Brain microvascular endothelial cell (primary cell): ENCODE results near the gene ABHD3.
"Not testable (repeated sequence)": the region's sequence is repeated elsewhere in the genome, so short reads cannot be mapped to it uniquely, and the experiment has no call there.

ENCODE experiments used
- DNase-seq: peaks from one replicate; pipeline ENCODE4 v3.0.0-alpha.2; 2020
- H3K27ac ChIP-seq: fragments of 250-450 bp; sonication (Bioruptor Pico); 2 replicates; pipeline ENCODE4 v1.5.1; 2020; ENCODE audit warnings: mild to moderate bottlenecking, moderate library complexity
- H3K27me3 ChIP-seq: fragments of 250-450 bp; sonication (Bioruptor Pico); replicated peaks from 2 replicates; pipeline ENCODE4 v1.5.1; 2020; ENCODE audit warnings: mild to moderate bottlenecking
- H3K36me3 ChIP-seq: fragments of 250-450 bp; sonication (Bioruptor Pico); replicated peaks from 2 replicates; pipeline ENCODE4 v1.5.1; 2020; ENCODE audit warnings: mild to moderate bottlenecking
- H3K4me3 ChIP-seq: 2 replicates; pipeline ENCODE4 v1.5.1; 2011; ENCODE audit warnings: low read depth, mild to moderate bottlenecking, control low read depth, low read length, moderate library complexity
- CTCF ChIP-seq: IDR thresholded peaks from 2 replicates; pipeline ENCODE4 v1.5.1; 2011; ENCODE audit warnings: low read depth, mild to moderate bottlenecking, moderate library complexity, low read length, control low read depth, inconsistent platforms; ENCODE audit errors: missing control alignments
- in situ Hi-C: cut with HindIII; loops from 2 replicates; pipeline ENCODE4 v1.10.0; 2017; ENCODE audit warnings: low sequenced_read_pairs, low pct_ligation_motif_present

ABHD3 gene

DNA sequence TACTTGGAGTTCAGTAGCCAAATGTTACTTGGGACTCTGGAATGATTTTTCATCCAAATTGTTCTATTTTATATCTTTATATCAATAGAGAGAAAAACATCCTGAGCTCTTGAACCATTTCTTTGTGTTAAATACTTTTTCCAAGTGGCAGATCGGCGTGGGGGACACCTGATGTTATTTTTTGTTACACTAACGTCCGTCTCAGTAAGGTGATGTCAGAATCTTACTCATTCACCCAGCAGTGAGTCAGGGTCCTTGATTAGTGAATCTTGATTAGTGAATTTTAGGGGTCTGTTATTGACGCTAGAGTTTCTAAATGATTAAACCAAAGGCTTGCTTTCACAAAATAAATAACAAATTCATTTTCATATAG lies 37.7 kb upstream of the ABHD3 start:
- Histone ChIP-seq H3K36me3 (no peaks in the 10 kb centered on the region), H3K27me3 (no peaks in the 10 kb centered on the region), H3K4me3 (peak overlapping the region; percentile 86), H3K27ac (no peak overlapping the region)
- DNase-seq: no peak
- no peak for TF ChIP-seq CTCF
- in situ Hi-C loops: no loop called here

DNA sequence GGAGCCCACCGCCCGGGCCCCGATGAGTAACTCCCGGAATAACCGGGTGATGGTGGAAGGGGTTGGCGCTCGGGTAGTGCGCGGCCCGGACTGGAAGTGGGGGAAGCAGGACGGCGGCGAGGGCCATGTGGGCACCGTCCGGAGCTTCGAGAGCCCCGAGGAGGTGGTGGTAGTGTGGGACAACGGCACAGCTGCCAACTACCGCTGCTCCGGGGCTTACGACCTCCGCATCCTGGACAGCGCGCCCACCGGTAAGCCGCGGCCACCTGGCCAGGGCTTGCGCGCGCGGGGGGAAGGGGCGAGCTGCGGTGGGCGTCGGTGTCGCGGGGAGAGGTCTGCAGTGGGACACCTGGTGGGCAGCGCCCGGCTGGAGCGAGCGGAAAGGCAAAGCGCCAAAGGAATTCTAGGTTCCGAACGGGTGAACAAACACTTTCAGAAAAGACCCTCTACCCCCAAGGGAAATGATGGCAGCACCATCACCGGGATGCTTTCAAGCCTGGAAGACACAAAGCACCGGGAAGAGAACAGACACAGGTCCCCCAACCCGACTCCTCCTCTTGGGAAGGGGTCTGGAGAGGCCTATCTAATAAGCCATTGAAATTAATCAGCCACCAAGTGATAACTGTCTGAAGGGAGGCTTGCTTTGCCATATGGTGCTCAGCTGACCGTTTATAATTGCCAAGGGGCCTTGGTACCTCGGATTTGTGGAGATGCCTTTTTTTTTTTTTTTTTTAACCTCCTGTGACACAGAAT lies 37.2 kb upstream of the ABHD3 start:
- Histone ChIP-seq H3K36me3 (no peaks in the 10 kb centered on the region), H3K4me3 (peak overlapping the region; percentile 86), H3K27ac (peak overlapping the region; percentile 83), H3K27me3 (no peaks in the 10 kb centered on the region)
- no peak for TF ChIP-seq CTCF
- no peak for DNase-seq
- in situ Hi-C loops: no loop called here

- no peak for DNase-seq
- H3K4me3 ChIP-seq: peak overlapping the region; percentile 86
- no peaks in the 10 kb centered on the region for H3K27me3 ChIP-seq
- in situ Hi-C loops: no loop called here
- H3K36me3 ChIP-seq: no peaks in the 10 kb centered on the region
- TF ChIP-seq CTCF: no peak
- peak overlapping the region; percentile 83 for H3K27ac ChIP-seq
Measured at GRCh38 chr18:21741312-21741561, 36.7 kb upstream of the ABHD3 start.

- H3K4me3 ChIP-seq: peak within 1 kb of the TSS; percentile 86
- no peaks in the 10 kb centered on the region for H3K27me3 ChIP-seq
- H3K36me3 ChIP-seq: no peaks in the 10 kb centered on the region
- peak; percentile 96 for DNase-seq
- in situ Hi-C loops: no loop called here
- no peak for TF ChIP-seq CTCF
- peak within 1 kb of the TSS; percentile 83 for H3K27ac ChIP-seq
Measured at GRCh38 chr18:21740538-21741311, 36.2 kb upstream of the ABHD3 start, which contains the start of gene MIB1. TSS of gene MIB1 (plus strand) at chr18:21740792. CDS start at chr18:21741584, 792 bp downstream.

DNA sequence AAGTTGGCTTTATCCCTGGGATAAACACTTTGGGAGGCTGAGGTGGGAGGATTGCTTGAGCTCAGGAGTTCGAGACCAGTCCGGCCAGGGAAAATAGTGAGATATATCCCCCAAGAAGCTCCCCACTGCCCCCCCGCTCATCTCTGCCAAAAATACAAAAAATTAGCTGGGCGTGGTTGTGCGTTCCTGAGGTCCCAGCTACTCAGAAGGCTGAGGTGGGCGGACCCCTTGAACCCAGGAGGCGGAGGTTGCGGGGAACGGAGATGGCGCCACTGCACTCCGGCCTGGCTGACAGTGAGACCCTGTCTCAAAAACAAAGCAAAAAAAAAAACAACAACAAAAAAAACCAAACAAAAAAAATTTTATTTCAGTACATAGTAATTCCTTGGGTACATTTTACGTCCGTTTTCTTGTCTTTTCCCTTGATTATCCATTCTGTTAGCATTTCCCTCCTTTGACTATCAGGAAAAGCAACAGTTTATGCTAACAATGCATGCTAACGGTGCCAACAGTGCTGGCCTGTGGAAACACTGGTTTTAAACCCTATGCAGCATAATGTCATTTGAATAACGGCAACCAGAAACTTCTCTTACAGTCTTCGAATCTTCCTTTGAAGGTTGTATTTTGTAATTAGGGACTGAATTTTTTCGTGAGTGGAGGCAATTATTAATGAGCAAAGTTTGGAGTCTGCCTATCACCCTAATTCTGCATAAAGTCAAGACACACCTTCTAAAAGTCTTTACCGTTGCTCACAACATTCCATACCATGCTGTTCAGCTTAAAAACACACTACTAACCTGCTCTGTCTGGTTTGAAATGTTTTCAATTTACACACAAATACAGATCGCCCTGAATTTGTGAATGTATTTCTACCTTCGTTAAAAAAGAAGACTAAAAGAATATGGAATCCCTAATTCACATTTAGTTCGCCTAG lies 35.3 kb upstream of the ABHD3 start:
- H3K27me3 ChIP-seq: no peaks in the 10 kb centered on the region
- H3K27ac ChIP-seq: peak overlapping the region; percentile 83
- H3K4me3 ChIP-seq: peak overlapping the region; percentile 36
- no peak for TF ChIP-seq CTCF
- no peaks in the 10 kb centered on the region for H3K36me3 ChIP-seq
- DNase-seq: no peak
- in situ Hi-C loops: no loop called here

DNA sequence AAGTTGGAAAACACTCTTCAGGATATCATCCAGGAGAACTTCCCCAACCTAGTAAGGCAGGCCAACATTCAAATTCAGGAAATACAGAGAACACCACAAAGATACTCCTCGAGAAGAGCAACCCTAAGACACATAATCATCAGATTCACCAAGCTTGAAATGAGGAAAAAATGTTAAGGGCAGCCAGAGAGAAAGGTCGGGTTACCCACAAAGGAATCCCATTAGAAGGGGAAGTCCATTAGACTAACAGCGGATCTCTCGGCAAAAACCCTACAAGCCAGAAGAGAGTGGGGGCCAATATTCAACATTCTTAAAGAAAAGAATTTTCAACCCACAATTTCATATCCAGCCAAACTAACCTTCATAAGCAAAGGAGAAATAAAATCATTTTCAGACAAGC lies 32.4 kb upstream of the ABHD3 start:
- not testable (repeated sequence) for H3K4me3 ChIP-seq

More for the DNA sequence above, 32.4 kb upstream of the ABHD3 start:
- DNase-seq, H3K27ac ChIP-seq, H3K36me3 ChIP-seq, in situ Hi-C loops, H3K27me3 ChIP-seq: not testable (repeated sequence)
